T-helper 17 cell (primary cell): ENCODE measurements around the gene COX11. TPM values are rescaled to one million over a fixed set of nuclear protein-coding genes. Genes with fewer than 3 reads are reported as not detected.

ENCODE experiments used
- ATAC-seq: fragments of 150-1000 bp; cut with Tn5 transposase; 2 replicates; pipeline ENCODE4 v1.10.0; 2021; ENCODE audit warnings: mild to moderate bottlenecking, moderate library complexity
- DNase-seq, 3 donors: peaks; one replicate each; pipeline versions ENCODE4 v3.0.0 to v3.0.0-alpha.2; 2020 to 2021
- H3K9me3 ChIP-seq: one replicate; pipeline ENCODE4 v1.7.0; 2013; ENCODE audit warnings: low read length, mild to moderate bottlenecking; ENCODE audit not compliant: control insufficient read depth, poor library complexity, severe bottlenecking
- H3K27ac Mint-ChIP-seq: one replicate; pipeline ENCODE4 v1.8.0; 2022; ENCODE audit warnings: mild to moderate bottlenecking, moderate library complexity, mixed read lengths
- H3K27me3 Mint-ChIP-seq: one replicate; pipeline ENCODE4 v1.8.0; 2022; ENCODE audit warnings: mixed read lengths
- H3K36me3 Mint-ChIP-seq: one replicate; pipeline ENCODE4 v1.8.0; 2022; ENCODE audit warnings: low read depth, mixed read lengths
- H3K4me1 Mint-ChIP-seq: one replicate; pipeline ENCODE4 v1.8.0; 2022; ENCODE audit warnings: mild to moderate bottlenecking, mixed read lengths
- H3K4me3 Mint-ChIP-seq: one replicate; pipeline ENCODE4 v1.8.0; 2022; ENCODE audit warnings: mild to moderate bottlenecking, moderate library complexity, mixed read lengths
- total RNA-seq, 4 donors: library from RNA in 2 of 4; stranded (reverse) in 2 of 4; gene quantifications; one replicate each; pipeline ENCODE4 v1.2.3 and lab custom pipeline; 2022 to 2026

Gene COX11
- total RNA-seq, 2 donors from 2014 or later = 27.7 to 40.1 TPM

- DNase-seq (no peak), ATAC-seq (no peak)
- no peaks in the 10 kb centered on the region for H3K9me3 ChIP-seq
- Mint-ChIP-seq H3K36me3 (no peaks in the 10 kb centered on the region), H3K4me1 (peaks cover 11% of the 10 kb centered on the region), H3K27ac (no peak overlapping the region), H3K27me3 (no peaks in the 10 kb centered on the region), H3K4me3 (no peak overlapping the region)
Observed at GRCh38 chr17:54977744-54978143, 9.3 kb upstream of the COX11 start.

GRCh38 chr17:54976316-54976715 is 7.9 kb upstream of the COX11 start:
- Mint-ChIP-seq H3K4me1 (peaks cover 16% of the 10 kb centered on the region), H3K4me3 (no peak overlapping the region), H3K27me3 (no peaks in the 10 kb centered on the region), H3K27ac (no peak overlapping the region), H3K36me3 (no peaks in the 10 kb centered on the region)
- DNase-seq (no peak), ATAC-seq (no peak)
- H3K9me3 ChIP-seq = no peaks in the 10 kb centered on the region

GRCh38 chr17:54974759-54975158 is 6.3 kb upstream of the COX11 start:
- ATAC-seq (no peak), DNase-seq (no peak)
- no peaks in the 10 kb centered on the region for H3K9me3 ChIP-seq
- Mint-ChIP-seq H3K4me1 (peaks cover 16% of the 10 kb centered on the region), H3K27me3 (no peaks in the 10 kb centered on the region), H3K4me3 (no peak overlapping the region), H3K36me3 (no peaks in the 10 kb centered on the region), H3K27ac (no peak overlapping the region)

- no peak for ATAC-seq
- Mint-ChIP-seq H3K36me3 (no peaks in the 10 kb centered on the region), H3K27ac (no peak overlapping the region), H3K27me3 (no peaks in the 10 kb centered on the region), H3K4me1 (peaks cover 16% of the 10 kb centered on the region), H3K4me3 (no peak overlapping the region)
- H3K9me3 ChIP-seq = no peaks in the 10 kb centered on the region
- DNase-seq = no peak
Observed at GRCh38 chr17:54972406-54973138, 4.1 kb upstream of the COX11 start.

- Mint-ChIP-seq H3K27me3 (no peaks in the 10 kb centered on the region), H3K27ac (no peak overlapping the region), H3K4me3 (no peak overlapping the region), H3K36me3 (no peaks in the 10 kb centered on the region), H3K4me1 (peaks cover 18% of the 10 kb centered on the region)
- ATAC-seq (no peak), DNase-seq (no peak)
- no peaks in the 10 kb centered on the region for H3K9me3 ChIP-seq
Observed at GRCh38 chr17:54971901-54972300, 3.4 kb upstream of the COX11 start.

GRCh38 chr17:54971147-54971546 is 2.7 kb upstream of the COX11 start:
- ATAC-seq = no peak
- H3K9me3 ChIP-seq = no peaks in the 10 kb centered on the region
- H3K27ac Mint-ChIP-seq = no peak overlapping the region
- no peak overlapping the region for H3K4me3 Mint-ChIP-seq
- H3K4me1 Mint-ChIP-seq = peaks cover 22% of the 10 kb centered on the region
- no peaks in the 10 kb centered on the region for H3K27me3 Mint-ChIP-seq
- no peaks in the 10 kb centered on the region for H3K36me3 Mint-ChIP-seq
- no peak for DNase-seq

GRCh38 chr17:54969658-54970572 is 1.5 kb upstream of the COX11 start:
- no peaks in the 10 kb centered on the region for H3K9me3 ChIP-seq
- no peak for DNase-seq
- no peak for ATAC-seq
- Mint-ChIP-seq H3K27ac (no peak overlapping the region), H3K27me3 (no peaks in the 10 kb centered on the region), H3K36me3 (no peaks in the 10 kb centered on the region), H3K4me3 (no peak overlapping the region), H3K4me1 (peaks cover 22% of the 10 kb centered on the region)

- Mint-ChIP-seq H3K4me1 (peaks cover 22% of the 10 kb centered on the region), H3K4me3 (no peak overlapping the region), H3K27ac (no peak overlapping the region), H3K36me3 (no peaks in the 10 kb centered on the region), H3K27me3 (no peaks in the 10 kb centered on the region)
- DNase-seq = peak in 1 of 3 donors; percentile 15
- ATAC-seq = peak; percentile 26
- H3K9me3 ChIP-seq = no peaks in the 10 kb centered on the region
Observed at GRCh38 chr17:54968988-54969332, 506 bp upstream of the COX11 start.

GRCh38 chr17:54967621-54968261 is 713 bp downstream of the COX11 start:
- Mint-ChIP-seq H3K27ac (no peak overlapping the region), H3K4me3 (no peak overlapping the region)
- DNase-seq = no peak

GRCh38 chr17:54956791-54957190 is 11.7 kb downstream of the COX11 start:
- H3K4me1 Mint-ChIP-seq = peaks cover 8% of the 10 kb centered on the region
- ATAC-seq (no peak), DNase-seq (no peak)
- no peaks in the 10 kb centered on the region for H3K27me3 Mint-ChIP-seq
- H3K9me3 ChIP-seq = no peaks in the 10 kb centered on the region
- peaks cover 9% of the 10 kb centered on the region for H3K36me3 Mint-ChIP-seq
- H3K4me3 Mint-ChIP-seq = no peak overlapping the region
- H3K27ac Mint-ChIP-seq = no peak overlapping the region

More at GRCh38 chr17:54967621-54968261, 713 bp downstream of the COX11 start:
- H3K9me3 ChIP-seq = no peaks in the 10 kb centered on the region
- Mint-ChIP-seq H3K4me1 (peaks cover 20% of the 10 kb centered on the region), H3K36me3 (no peaks in the 10 kb centered on the region), H3K27me3 (no peaks in the 10 kb centered on the region)
- peak; percentile 27 for ATAC-seq

GRCh38 chr17:54951286-54951685 is 17.2 kb downstream of the COX11 start:
- ATAC-seq (no peak), DNase-seq (no peak)
- no peak overlapping the region for H3K4me3 Mint-ChIP-seq

GRCh38 chr17:54950116-54950515 is 18.3 kb downstream of the COX11 start:
- no peak for DNase-seq
- Mint-ChIP-seq H3K4me1 (no peaks in the 10 kb centered on the region), H3K4me3 (no peak overlapping the region), H3K27me3 (peaks cover 7% of the 10 kb centered on the region), H3K36me3 (peaks cover 3% of the 10 kb centered on the region), H3K27ac (no peak overlapping the region)
- ATAC-seq = no peak
- H3K9me3 ChIP-seq = no peaks in the 10 kb centered on the region

More at GRCh38 chr17:54951286-54951685, 17.2 kb downstream of the COX11 start:
- H3K27me3 Mint-ChIP-seq = peaks cover 6% of the 10 kb centered on the region
- H3K36me3 Mint-ChIP-seq = peaks cover 3% of the 10 kb centered on the region
- no peak overlapping the region for H3K27ac Mint-ChIP-seq
- no peaks in the 10 kb centered on the region for H3K9me3 ChIP-seq
- H3K4me1 Mint-ChIP-seq = no peaks in the 10 kb centered on the region

GRCh38 chr17:54948380-54948779 is 20.1 kb downstream of the COX11 start:
- no peak overlapping the region for H3K27ac Mint-ChIP-seq
- DNase-seq = no peak
- H3K4me3 Mint-ChIP-seq = no peak overlapping the region
- ATAC-seq = no peak
- no peaks in the 10 kb centered on the region for H3K4me1 Mint-ChIP-seq
- peaks cover 3% of the 10 kb centered on the region for H3K36me3 Mint-ChIP-seq
- H3K9me3 ChIP-seq = no peaks in the 10 kb centered on the region
- H3K27me3 Mint-ChIP-seq = peaks cover 14% of the 10 kb centered on the region
